Suprapubic skin (tissue), 3 donors: ENCODE data around the gene VWCE.
"Not testable (repeated sequence)": the region's sequence is repeated elsewhere in the genome, so short reads cannot be mapped to it uniquely, and the experiment has no call there.

ENCODE experiments used
- CTCF ChIP-seq, 2 donors: fragments of 200-600 bp in 1 of 2; fragments of 450-650 bp in 1 of 2; sonication (generic) in 1 of 2; IDR thresholded peaks; one replicate each; pipeline ENCODE4 v1.5.1; 2016 to 2019; ENCODE audit warnings: antibody characterized with exemption in 2 of 2, mild to moderate bottlenecking in 1 of 2, moderate library complexity in 1 of 2
- EP300 ChIP-seq: sonication (generic); formaldehyde crosslinking; IDR thresholded peaks from one replicate; pipeline ENCODE4 v1.6.1; 2017; ENCODE audit warnings: antibody characterized with exemption
- POLR2A ChIP-seq, 2 donors: fragments of 450-650 bp; IDR thresholded peaks; one replicate each; pipeline ENCODE4 v1.6.1; 2017; ENCODE audit warnings: antibody characterized with exemption in 2 of 2, mild to moderate bottlenecking in 2 of 2, moderate library complexity in 2 of 2

DNA sequence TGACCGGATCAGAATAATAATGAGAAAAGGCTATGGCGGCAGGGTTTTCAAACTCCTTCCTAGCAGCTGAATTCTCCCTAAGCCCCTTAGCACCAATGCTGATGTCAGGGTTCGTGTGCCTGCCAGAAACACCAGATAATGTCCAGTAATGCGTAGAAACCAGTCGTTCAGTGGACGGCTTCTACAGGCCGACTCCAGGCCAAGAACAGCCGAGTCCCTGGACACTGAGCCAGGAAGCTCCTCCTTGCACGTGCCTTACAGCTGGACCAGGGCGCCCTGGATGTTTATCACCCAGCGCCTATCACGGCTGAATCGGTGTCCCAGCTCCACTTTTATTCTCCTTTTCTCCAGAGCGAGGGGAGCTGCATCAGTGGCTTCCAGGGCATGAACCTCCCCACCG is 82.9 kb downstream of the VWCE start:
- TF ChIP-seq CTCF (IDR thresholded peaks at IDR 0.05); POLR2A (IDR thresholded peaks at IDR 0.05); EP300: not testable (repeated sequence)
